Measurements from ENCODE around the gene CAST.

CAST gene

DNA sequence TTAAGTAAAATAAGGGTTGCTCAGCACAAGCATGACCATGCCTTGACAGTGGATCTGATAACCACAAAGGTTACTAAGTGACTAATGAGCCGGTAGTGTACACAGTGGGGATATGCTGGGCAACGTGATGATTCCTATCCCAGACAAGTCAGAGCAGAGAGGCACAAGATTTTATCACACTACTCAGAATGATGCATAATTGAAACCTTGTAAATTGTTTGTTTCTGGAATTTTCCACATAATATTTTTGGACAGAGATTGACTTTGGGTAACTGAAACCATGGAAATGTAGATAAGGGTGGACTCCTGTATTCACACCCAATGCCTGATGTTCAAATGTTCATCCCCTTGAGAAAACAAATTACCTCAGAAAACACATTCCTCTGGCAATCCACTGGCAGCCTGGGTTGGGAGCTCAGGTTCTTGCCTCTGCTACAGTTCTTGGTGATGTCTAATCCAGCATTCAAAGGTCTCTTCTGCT lies 161.8 kb downstream of the CAST start:
- DNase-seq = no peak
